KMS-11 (cell line): ENCODE results near the gene KRT7.
"Not testable (repeated sequence)": the region's sequence is repeated elsewhere in the genome, so short reads cannot be mapped to it uniquely, and the experiment has no call there.

Experiments
- H2AFZ ChIP-seq: fragments of 200-600 bp; sonication (generic); 2 replicates; pipeline ENCODE4 v1.6.1; 2016; ENCODE audit warnings: antibody characterized with exemption, mixed run types, low read depth
- H3K27ac ChIP-seq: fragments of 200-600 bp; sonication (generic); 2 replicates; pipeline ENCODE4 v1.6.1; 2016; ENCODE audit warnings: mild to moderate bottlenecking, mixed run types
- H3K27me3 ChIP-seq: fragments of 200-600 bp; sonication (generic); 2 replicates; pipeline ENCODE4 v1.6.1; 2017; ENCODE audit warnings: mild to moderate bottlenecking, low read depth, mixed run types, moderate library complexity; ENCODE audit not compliant: insufficient read depth
- H3K36me3 ChIP-seq: fragments of 200-600 bp; sonication (generic); 2 replicates; pipeline ENCODE4 v1.6.1; 2017; ENCODE audit warnings: mild to moderate bottlenecking, mixed run types; ENCODE audit not compliant: insufficient read depth
- H3K4me1 ChIP-seq: fragments of 200-600 bp; sonication (generic); 2 replicates; pipeline ENCODE4 v1.6.1; 2016; ENCODE audit warnings: mild to moderate bottlenecking, low read depth, mixed run types; ENCODE audit not compliant: poor library complexity, severe bottlenecking
- H3K4me2 ChIP-seq: fragments of 200-600 bp; sonication (generic); 2 replicates; pipeline ENCODE4 v1.7.0; 2016; ENCODE audit warnings: mild to moderate bottlenecking, mixed run types
- H3K4me3 ChIP-seq: fragments of 200-600 bp; sonication (generic); IDR thresholded peaks from 2 replicates; pipeline ENCODE4 v1.6.1; 2017; ENCODE audit warnings: low read depth, low read length, mixed read lengths; ENCODE audit not compliant: insufficient read depth
- H3K79me2 ChIP-seq: fragments of 200-600 bp; sonication (generic); 2 replicates; pipeline ENCODE4 v1.6.1; 2016; ENCODE audit warnings: low read depth, mixed run types; ENCODE audit not compliant: insufficient read depth
- H3K9ac ChIP-seq: fragments of 200-600 bp; sonication (generic); 2 replicates; pipeline ENCODE4 v1.6.1; 2016; ENCODE audit warnings: mild to moderate bottlenecking, mixed run types
- H4K20me1 ChIP-seq: fragments of 200-600 bp; sonication (generic); 2 replicates; pipeline ENCODE4 v1.6.1; 2016; ENCODE audit warnings: mild to moderate bottlenecking, mixed run types; ENCODE audit not compliant: insufficient read depth
- TF ChIP-seq, protein P1 (sequence below): fragments of 200-600 bp; sonication (generic); conservative IDR thresholded peaks from 2 replicates; pipeline ENCODE4 v1.6.1; 2017; ENCODE audit warnings: low read depth, mild to moderate bottlenecking, antibody characterized with exemption, low read length, moderate library complexity, mixed read lengths

The KRT7 gene

DNA sequence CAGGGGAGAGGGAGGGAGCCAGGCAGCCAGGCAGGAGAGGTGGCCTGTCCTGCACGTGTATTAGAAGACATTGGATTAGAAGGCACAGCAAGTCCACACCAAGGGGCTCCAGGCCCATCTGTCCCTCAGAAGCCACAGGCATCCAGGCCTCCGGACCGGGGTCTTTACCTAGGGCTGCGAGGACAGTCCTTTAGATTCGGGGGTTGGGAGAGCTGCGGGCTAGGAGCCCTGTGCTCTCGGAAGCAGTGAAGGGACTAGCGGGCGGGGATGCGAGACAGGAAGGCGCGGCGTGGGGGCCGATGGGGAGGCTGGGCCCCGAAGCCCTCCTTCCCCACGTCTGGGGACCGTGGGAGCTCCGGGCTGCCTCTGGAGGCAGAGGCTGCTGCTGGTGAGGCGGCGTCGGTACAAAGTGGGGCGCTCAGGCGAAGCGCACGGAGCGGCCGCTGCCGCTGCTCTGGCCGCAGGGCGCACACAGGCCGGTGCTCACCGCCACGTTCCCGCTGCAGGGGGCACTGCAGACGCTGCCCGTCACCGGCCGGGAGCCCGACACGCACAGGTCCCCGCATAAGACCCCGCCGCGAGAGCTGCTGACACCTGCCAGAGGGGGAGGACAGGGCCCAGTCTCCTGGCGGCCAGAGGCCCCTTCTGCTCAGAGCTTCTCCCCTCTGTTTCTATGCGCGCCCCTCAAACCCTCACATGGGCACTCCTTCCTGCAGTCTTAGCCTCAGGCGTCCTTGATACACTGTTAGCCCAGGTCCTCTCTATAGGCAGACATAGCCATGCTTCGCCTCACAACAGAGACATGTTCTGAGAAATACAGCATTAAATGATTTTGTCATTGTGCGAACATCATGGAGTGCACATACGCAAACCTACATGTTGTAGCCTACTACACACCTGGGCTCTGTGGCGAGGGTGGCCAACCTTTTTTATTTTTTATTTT lies 17.3 kb downstream of the KRT7 start:
- Histone ChIP-seq H3K27me3 (no peaks in the 10 kb centered on the region), H3K4me3 (no peak overlapping the region), H3K4me2 (peak overlapping the region; percentile 98; the same call in 1 of the 2 replicates), H3K9ac (peak overlapping the region; percentile 69; the same call in 1 of the 2 replicates), H3K36me3 (no peaks in the 10 kb centered on the region), H3K79me2 (no peaks in the 10 kb centered on the region; the same call in 1 of the 2 replicates), H4K20me1 (no peaks in the 10 kb centered on the region), H2AFZ (peak overlapping the region; percentile 73; the same call in 1 of the 2 replicates), H3K4me1 (peaks cover 48% of the 10 kb centered on the region), H3K27ac (peak overlapping the region; percentile 73; the same call in 1 of the 2 replicates)
- TF ChIP-seq, protein P1, sequence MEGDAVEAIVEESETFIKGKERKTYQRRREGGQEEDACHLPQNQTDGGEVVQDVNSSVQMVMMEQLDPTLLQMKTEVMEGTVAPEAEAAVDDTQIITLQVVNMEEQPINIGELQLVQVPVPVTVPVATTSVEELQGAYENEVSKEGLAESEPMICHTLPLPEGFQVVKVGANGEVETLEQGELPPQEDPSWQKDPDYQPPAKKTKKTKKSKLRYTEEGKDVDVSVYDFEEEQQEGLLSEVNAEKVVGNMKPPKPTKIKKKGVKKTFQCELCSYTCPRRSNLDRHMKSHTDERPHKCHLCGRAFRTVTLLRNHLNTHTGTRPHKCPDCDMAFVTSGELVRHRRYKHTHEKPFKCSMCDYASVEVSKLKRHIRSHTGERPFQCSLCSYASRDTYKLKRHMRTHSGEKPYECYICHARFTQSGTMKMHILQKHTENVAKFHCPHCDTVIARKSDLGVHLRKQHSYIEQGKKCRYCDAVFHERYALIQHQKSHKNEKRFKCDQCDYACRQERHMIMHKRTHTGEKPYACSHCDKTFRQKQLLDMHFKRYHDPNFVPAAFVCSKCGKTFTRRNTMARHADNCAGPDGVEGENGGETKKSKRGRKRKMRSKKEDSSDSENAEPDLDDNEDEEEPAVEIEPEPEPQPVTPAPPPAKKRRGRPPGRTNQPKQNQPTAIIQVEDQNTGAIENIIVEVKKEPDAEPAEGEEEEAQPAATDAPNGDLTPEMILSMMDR, result no peak

DNA sequence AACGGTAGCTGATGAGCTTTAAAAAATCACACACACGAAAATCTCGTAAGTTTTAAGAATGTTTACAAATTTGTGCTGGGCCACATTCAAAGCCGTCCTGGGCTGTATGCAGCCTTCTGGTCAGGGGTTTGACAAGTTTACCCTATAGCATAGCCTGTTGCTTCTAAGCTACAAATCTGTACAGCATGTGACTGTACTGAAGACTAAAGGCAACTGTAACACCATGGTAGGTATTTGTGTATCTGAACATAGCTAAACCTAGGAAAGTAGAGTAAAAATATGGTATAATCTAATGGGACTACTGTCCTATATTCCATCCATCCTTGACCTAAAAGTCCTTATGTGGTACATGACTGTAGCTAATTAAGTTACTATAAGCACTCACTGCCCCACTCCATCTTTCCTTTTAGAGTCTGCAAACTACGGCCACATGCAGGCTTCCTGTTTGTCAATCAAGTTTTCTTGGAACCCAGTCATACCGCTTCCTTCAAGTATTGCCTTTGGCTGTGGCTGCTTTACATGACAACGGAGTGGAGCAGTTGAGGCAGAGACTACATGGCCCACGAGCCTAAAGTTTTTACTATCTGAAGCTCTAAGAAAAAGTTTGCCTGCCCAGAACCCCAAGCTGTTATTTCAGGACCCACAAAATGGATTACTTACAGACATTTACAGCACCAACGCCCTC lies 18.5 kb downstream of the KRT7 start:
- H3K36me3 ChIP-seq, result no peaks in the 10 kb centered on the region
- no peak overlapping the region for H3K27ac ChIP-seq
- H4K20me1 ChIP-seq, result no peaks in the 10 kb centered on the region
- TF ChIP-seq, protein P1, result no peak
- no peaks in the 10 kb centered on the region; the same call in 1 of the 2 replicates for H3K79me2 ChIP-seq
- no peak overlapping the region for H3K9ac ChIP-seq
- H3K4me3 ChIP-seq, result no peak overlapping the region
- H3K4me2 ChIP-seq, result no peak overlapping the region
- no peaks in the 10 kb centered on the region for H3K27me3 ChIP-seq
- peaks cover 36% of the 10 kb centered on the region for H3K4me1 ChIP-seq
- no peak overlapping the region for H2AFZ ChIP-seq

DNA sequence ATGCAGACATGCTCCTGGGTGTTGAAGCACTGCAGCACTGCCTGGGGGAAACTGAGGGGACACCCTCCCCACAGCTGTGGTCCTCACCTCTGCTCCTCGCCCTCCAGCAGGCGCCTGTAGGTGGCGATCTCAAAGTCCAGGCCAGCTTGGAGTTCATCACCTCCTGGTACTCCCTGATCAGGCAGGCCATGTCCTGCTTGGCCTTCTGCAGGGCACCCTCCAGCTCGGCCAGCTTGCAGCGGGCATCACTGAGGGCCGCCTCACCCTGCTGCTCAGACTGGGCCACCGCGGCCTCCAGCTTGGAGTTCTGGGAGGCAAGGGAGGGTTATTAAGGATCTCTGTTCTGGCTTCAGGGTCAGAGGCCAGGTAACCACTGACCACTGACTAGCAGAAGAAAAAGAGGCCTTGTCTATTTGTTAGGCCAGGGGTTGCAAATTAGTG lies 19.2 kb downstream of the KRT7 start:
- not testable (repeated sequence) for H3K4me3 ChIP-seq, H4K20me1 ChIP-seq, H3K4me2 ChIP-seq, H3K36me3 ChIP-seq, H3K27ac ChIP-seq, H3K79me2 ChIP-seq, H3K27me3 ChIP-seq, H2AFZ ChIP-seq, H3K9ac ChIP-seq
- H3K4me1 ChIP-seq, result peaks cover 29% of the 10 kb centered on the region
- TF ChIP-seq, protein P1, result peak; percentile 39; the same call in 1 of the 2 replicates

DNA sequence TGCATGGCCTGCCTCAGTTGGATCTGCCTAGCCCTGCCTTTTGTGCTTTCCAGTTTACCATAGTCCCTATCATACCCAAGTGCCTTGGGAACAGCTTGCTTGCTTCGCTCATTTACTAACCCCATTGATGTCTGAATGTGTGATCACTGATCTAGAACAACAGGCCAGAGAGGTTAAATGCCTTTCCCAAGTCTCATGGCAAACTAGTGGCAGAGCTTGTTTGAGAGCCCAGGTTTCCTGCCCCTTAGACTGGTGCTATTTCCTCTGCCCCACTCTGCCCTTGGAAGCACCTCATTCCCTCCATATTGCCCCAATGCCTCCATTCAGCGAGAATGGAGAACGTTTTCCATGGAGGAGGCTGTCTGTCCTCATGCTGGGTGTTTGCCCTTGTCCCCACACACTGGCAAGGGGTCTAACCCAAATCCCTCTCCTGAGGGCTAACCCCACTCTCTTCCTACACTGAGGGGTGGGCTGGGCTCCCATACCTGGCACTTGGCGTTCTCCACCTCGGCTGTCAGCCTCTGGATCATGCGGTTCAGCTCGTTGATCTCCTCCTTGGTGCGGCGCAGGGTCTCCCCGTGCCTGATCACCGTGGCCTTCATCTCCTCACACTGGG lies 19.8 kb downstream of the KRT7 start:
- H3K4me1 ChIP-seq, result peaks cover 23% of the 10 kb centered on the region
- TF ChIP-seq, protein P1, result no peak
- no peak overlapping the region for H3K27ac ChIP-seq
- no peak overlapping the region for H3K4me3 ChIP-seq
- H3K9ac ChIP-seq, result no peak overlapping the region
- H3K79me2 ChIP-seq, result no peaks in the 10 kb centered on the region
- H3K27me3 ChIP-seq, result no peaks in the 10 kb centered on the region
- no peaks in the 10 kb centered on the region for H4K20me1 ChIP-seq
- H3K4me2 ChIP-seq, result no peak overlapping the region
- H2AFZ ChIP-seq, result no peak overlapping the region
- no peaks in the 10 kb centered on the region for H3K36me3 ChIP-seq
